ENCODE data around the gene PHLDB3.

PHLDB3 gene

DNA sequence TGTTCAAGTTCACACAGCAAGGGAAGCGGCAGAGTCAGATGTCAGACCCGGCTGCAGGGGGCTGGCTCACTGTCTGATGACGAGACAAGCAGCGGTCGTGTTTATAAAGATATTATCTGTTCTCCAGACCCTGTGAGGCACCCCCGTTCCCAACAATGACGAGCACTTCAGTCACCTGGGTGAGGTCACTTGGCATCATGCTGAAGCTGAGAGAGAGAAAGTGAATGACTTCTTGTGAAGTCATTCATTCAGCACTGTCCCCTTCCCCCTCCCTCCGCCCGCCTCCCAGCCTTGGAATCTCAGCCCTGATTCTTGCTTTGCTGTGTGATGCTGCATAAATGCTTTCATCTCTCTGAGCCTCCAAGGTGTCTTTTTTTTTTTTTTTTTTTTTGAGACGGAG is 34.3 kb downstream of the PHLDB3 start:
- Histone ChIP-seq H2AFZ (ENCODE audit: low read depth, low read length, severe bottlenecking) (no peak overlapping the region), H4K20me1 (ENCODE audit: low read depth, low read length) (no peaks in the 10 kb centered on the region), H3K79me2 (ENCODE audit: insufficient read depth, low read length) (no peaks in the 10 kb centered on the region), H3K9me2 (replicated peaks; ENCODE audit: insufficient read depth, low read length) (no peaks in the 10 kb centered on the region), H3F3A (ENCODE audit: insufficient read depth) (no peaks in the 10 kb centered on the region), H3K27me3 (ENCODE audit: low read length) (no peaks in the 10 kb centered on the region), H3K4me3 (ENCODE audit: insufficient read depth, low read length, poor library complexity, severe bottlenecking) (no peak overlapping the region), H3K27ac (ENCODE audit: low read depth, low read length) (no peak overlapping the region), H3K9me3 (ENCODE audit: insufficient read depth, low read length) (no peaks in the 10 kb centered on the region), H3K36me3 (ENCODE audit: low read length) (no peaks in the 10 kb centered on the region), H3K9ac (ENCODE audit: low read length) (no peak overlapping the region), H3K4me2 (ENCODE audit: low read depth, low read length, poor library complexity, severe bottlenecking) (no peak overlapping the region)
- TF ChIP-seq CTCF (IDR thresholded peaks at IDR 0.05; ENCODE audit: insufficient read depth, low read length, poor library complexity, severe bottlenecking): no peak
- TF ChIP-seq EZH2phosphoT487 (conservative IDR thresholded peaks at IDR 0.05; ENCODE audit: low read length): no peak

DNA sequence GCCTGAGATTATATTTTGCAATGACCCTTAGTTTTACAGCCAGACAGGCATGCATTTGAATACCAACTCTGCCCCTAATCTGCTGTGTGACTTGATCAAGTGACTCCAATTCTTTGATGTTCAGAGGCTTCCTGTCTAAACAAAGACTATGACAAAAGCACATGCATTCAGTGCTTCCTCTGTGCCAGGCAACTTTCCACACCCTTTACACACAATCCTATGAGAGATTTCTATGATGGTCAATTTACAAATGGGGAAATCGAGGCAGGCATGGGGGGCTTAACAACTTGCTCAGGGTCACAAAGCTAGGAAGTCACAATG is 35.4 kb downstream of the PHLDB3 start:
- H3F3A ChIP-seq (ENCODE audit: insufficient read depth): no peaks in the 10 kb centered on the region
- TF ChIP-seq EZH2phosphoT487 (conservative IDR thresholded peaks at IDR 0.05; ENCODE audit: low read length) (no peak), CTCF (IDR thresholded peaks at IDR 0.05; ENCODE audit: insufficient read depth, low read length, poor library complexity, severe bottlenecking) (no peak)
- no peak overlapping the region for H3K9ac ChIP-seq (ENCODE audit: low read length)
- no peaks in the 10 kb centered on the region for H3K79me2 ChIP-seq (ENCODE audit: insufficient read depth, low read length)
- no peaks in the 10 kb centered on the region for H3K36me3 ChIP-seq (ENCODE audit: low read length)
- no peaks in the 10 kb centered on the region for H4K20me1 ChIP-seq (ENCODE audit: low read depth, low read length)
- H3K4me2 ChIP-seq (ENCODE audit: low read depth, low read length, poor library complexity, severe bottlenecking): no peak overlapping the region
- H3K27ac ChIP-seq (ENCODE audit: low read depth, low read length): no peak overlapping the region
- no peaks in the 10 kb centered on the region for H3K9me2 ChIP-seq (replicated peaks; ENCODE audit: insufficient read depth, low read length)
- H3K27me3 ChIP-seq (ENCODE audit: low read length): no peaks in the 10 kb centered on the region
- H3K9me3 ChIP-seq (ENCODE audit: insufficient read depth, low read length): no peaks in the 10 kb centered on the region
- H3K4me3 ChIP-seq (ENCODE audit: insufficient read depth, low read length, poor library complexity, severe bottlenecking): no peak overlapping the region
- H2AFZ ChIP-seq (ENCODE audit: low read depth, low read length, severe bottlenecking): no peak overlapping the region

DNA sequence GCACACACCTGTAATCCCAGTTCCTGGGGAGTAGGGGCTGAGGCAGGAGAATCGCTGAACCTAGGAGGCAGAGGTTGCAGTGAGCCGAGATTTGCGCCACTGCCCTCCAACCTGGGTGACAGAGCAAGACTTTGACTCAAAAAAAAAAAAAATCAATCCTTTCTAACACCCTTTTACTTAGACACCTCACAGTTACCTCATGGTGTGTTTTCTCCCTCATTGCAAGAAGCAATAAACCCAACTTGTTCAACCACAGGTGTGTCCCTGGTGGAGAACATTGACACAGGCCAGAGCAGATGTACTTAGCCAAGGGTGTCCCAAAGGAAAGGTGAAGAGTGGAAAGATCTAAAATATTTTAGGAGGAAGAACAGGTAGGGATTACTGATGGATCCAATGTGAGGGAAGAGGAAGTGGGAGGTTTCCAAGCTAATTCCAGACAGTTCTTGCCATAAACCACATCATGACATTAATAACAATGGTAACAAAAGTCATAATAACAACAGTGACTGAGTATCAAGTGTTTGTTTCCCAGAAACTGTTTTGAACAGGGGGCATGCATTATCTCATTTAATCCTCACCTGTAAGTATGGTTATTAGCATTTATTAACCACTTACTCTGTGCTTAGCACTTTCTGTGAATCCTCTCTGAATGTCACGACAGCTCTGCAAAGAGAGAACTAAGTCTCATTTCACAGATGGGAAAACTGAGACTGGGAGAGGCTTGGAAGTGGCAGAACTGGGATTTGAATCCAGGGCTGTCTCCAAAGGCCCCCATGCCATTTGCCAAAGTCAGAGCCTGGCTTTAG is 36.0 kb downstream of the PHLDB3 start:
- no peak overlapping the region for H3K27ac ChIP-seq (ENCODE audit: low read depth, low read length)
- no peaks in the 10 kb centered on the region for H3F3A ChIP-seq (ENCODE audit: insufficient read depth)

More for the DNA sequence above, 36.0 kb downstream of the PHLDB3 start:
- Histone ChIP-seq H3K27me3 (ENCODE audit: low read length) (no peaks in the 10 kb centered on the region), H3K36me3 (ENCODE audit: low read length) (no peaks in the 10 kb centered on the region), H3K9me2 (replicated peaks; ENCODE audit: insufficient read depth, low read length) (no peaks in the 10 kb centered on the region), H3K4me3 (ENCODE audit: insufficient read depth, low read length, poor library complexity, severe bottlenecking) (no peak overlapping the region), H3K4me2 (ENCODE audit: low read depth, low read length, poor library complexity, severe bottlenecking) (no peak overlapping the region), H3K9me3 (ENCODE audit: insufficient read depth, low read length) (no peaks in the 10 kb centered on the region), H2AFZ (ENCODE audit: low read depth, low read length, severe bottlenecking) (no peak overlapping the region), H3K79me2 (ENCODE audit: insufficient read depth, low read length) (no peaks in the 10 kb centered on the region), H3K9ac (ENCODE audit: low read length) (no peak overlapping the region), H4K20me1 (ENCODE audit: low read depth, low read length) (no peaks in the 10 kb centered on the region)
- TF ChIP-seq EZH2phosphoT487 (conservative IDR thresholded peaks at IDR 0.05; ENCODE audit: low read length) (no peak), CTCF (IDR thresholded peaks at IDR 0.05; ENCODE audit: insufficient read depth, low read length, poor library complexity, severe bottlenecking) (no peak)
